ENCODE measurements around the gene TMEM175.

- TF ChIP-seq POLR2A (IDR thresholded peaks at IDR 0.05) (no peak), POLR2AphosphoS5 (IDR thresholded peaks at IDR 0.05; ENCODE audit: insufficient read depth in 1 of 2, low read depth in 1 of 2) (no peak)
Measured at GRCh38 chr4:929096-929765, 3.0 kb upstream of the TMEM175 start.

All from vagina (tissue), 2 donors.